ENCODE measurements around the gene HOXC10. TPM values are rescaled to one million over a fixed set of nuclear protein-coding genes. Genes with fewer than 3 reads are reported as not detected.

HOXC10 gene
- total RNA-seq, 2 donors from 2014 or later = 0.51 to 7.2 TPM

- H3K27me3 ChIP-seq (replicated peaks; ENCODE audit: insufficient read depth) = peaks cover 76% of the 10 kb centered on the region
- no peaks in the 10 kb centered on the region for H3K4me1 ChIP-seq (replicated peaks)
- H3K36me3 ChIP-seq = no peaks in the 10 kb centered on the region
- intact Hi-C loops (cut with DNase I) = no loop called here
- H3K9me3 ChIP-seq = no peaks in the 10 kb centered on the region
- 52% methylated on average over 4 of the region's 4 CpGs for WGBS
- no peak overlapping the region for H3K4me3 ChIP-seq
- no peak overlapping the region for H3K27ac ChIP-seq
- TF ChIP-seq CTCF (IDR thresholded peaks at IDR 0.05) (no peak), POLR2AphosphoS5 (IDR thresholded peaks at IDR 0.05) (no peak), POLR2A (IDR thresholded peaks at IDR 0.05) (no peak)
- no peak for DNase-seq (ENCODE audit: low spot score)
Measured at GRCh38 chr12:53959314-53959713, 25.6 kb upstream of the HOXC10 start.

- no peak for TF ChIP-seq CTCF (IDR thresholded peaks at IDR 0.05)
- DNase-seq (ENCODE audit: low spot score) = no peak
- intact Hi-C loops (cut with DNase I) = no loop called here
- WGBS = 43% methylated on average over 39 of the region's 39 CpGs
- no peaks in the 10 kb centered on the region for H3K36me3 ChIP-seq
- no peaks in the 10 kb centered on the region for H3K4me1 ChIP-seq (replicated peaks)
- H3K27me3 ChIP-seq (replicated peaks; ENCODE audit: insufficient read depth) = peaks cover 72% of the 10 kb centered on the region
- H3K9me3 ChIP-seq = no peaks in the 10 kb centered on the region
- no peak overlapping the region for H3K4me3 ChIP-seq
- no peak overlapping the region for H3K27ac ChIP-seq
Measured at GRCh38 chr12:53960187-53961024, 24.5 kb upstream of the HOXC10 start.

GRCh38 chr12:53961025-53961761 is 23.8 kb upstream of the HOXC10 start:
- intact Hi-C loops (cut with DNase I) = no loop called here
- H3K9me3 ChIP-seq = no peaks in the 10 kb centered on the region
- WGBS = 17% methylated on average over 44 of the region's 72 CpGs
- H3K27me3 ChIP-seq (replicated peaks; ENCODE audit: insufficient read depth) = peaks cover 71% of the 10 kb centered on the region
- H3K4me3 ChIP-seq = no peak overlapping the region
- H3K4me1 ChIP-seq (replicated peaks) = no peaks in the 10 kb centered on the region
- TF ChIP-seq POLR2AphosphoS5 (IDR thresholded peaks at IDR 0.05) (no peak), POLR2A (IDR thresholded peaks at IDR 0.05) (no peak), CTCF (IDR thresholded peaks at IDR 0.05) (no peak)
- no peak for DNase-seq (ENCODE audit: low spot score)
- no peak overlapping the region for H3K27ac ChIP-seq
- H3K36me3 ChIP-seq = no peaks in the 10 kb centered on the region

GRCh38 chr12:53963005-53963404 is 21.9 kb upstream of the HOXC10 start:
- Histone ChIP-seq H3K4me3 (no peak overlapping the region), H3K36me3 (no peaks in the 10 kb centered on the region), H3K27me3 (replicated peaks; ENCODE audit: insufficient read depth) (peaks cover 60% of the 10 kb centered on the region), H3K4me1 (replicated peaks) (no peaks in the 10 kb centered on the region), H3K27ac (no peak overlapping the region), H3K9me3 (no peaks in the 10 kb centered on the region)
- 63% methylated on average over 7 of the region's 7 CpGs for WGBS
- TF ChIP-seq POLR2AphosphoS5 (IDR thresholded peaks at IDR 0.05) (no peak), POLR2A (IDR thresholded peaks at IDR 0.05) (no peak), CTCF (IDR thresholded peaks at IDR 0.05) (no peak)
- intact Hi-C loops (cut with DNase I) = no loop called here
- DNase-seq (ENCODE audit: low spot score) = no peak
